GM18870 (cell line): ENCODE results near the gene PRPF19.

Source experiments
- ATAC-seq: cut with Tn5 transposase; IDR thresholded peaks from one replicate; pipeline ENCODE4 v1.9.1; 2021; ENCODE audit warnings: moderate library complexity; ENCODE audit not compliant: unreplicated experiment

PRPF19 gene

DNA sequence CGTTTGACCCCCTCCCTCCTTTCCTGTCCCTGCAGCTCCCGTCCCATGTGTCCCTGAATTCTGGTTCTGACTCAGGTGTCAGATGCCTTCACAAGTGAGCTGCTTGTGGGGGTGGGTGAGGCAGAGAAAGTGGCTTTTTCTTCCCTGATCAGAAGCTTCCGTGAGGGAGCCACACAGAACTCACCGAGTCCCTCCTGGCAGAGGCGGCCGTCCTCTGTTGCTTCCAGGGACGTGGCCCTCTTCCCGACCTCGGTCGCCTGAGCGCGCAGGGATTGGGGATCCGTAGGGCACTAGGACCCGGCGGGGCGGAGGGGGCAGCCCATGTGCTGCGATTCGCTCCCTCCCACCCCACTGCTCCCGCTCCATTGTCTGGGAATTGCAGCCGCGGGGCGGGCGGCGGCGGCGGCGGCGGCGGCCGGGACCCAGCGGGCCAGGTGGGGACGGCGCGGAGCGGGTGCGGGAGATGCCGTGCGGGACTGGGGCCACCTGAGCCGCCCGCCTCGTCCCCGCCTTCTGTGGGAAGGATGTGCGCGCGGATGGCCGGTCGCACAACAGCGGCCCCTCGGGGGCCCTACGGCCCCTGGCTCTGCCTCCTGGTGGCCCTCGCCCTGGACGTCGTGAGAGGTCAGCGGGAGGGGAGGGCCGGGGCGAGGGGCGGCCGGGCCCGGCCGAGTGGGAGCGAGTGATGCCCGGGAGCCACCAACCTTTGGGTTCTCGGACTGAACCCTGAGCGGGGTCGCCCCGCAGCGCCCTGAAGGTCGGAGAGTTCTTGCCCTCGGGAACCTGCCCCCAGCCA is 17.9 kb upstream of the PRPF19 start, which contains the start of gene TMEM132A:
Gene TMEM132A (plus strand): TSS at position 351 of the 796 bp plus-strand sequence. CDS start 174 bp downstream, at position 525.
- ATAC-seq = no peak

DNA sequence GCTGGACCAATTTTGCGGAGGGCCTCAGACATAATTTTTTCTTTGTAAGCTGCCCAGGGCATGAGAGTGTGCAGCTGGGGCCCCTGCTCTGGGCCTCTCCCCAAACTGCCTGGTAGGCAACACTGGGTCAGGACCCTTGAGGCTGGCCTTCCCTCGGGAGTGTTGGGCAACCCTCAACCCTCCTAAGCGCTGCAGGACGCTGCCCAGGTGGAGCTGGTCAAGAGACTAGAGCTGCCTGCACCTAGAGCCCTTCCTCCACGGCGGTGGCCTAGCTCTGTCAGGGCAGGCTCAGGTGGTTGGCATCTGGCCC is 17.4 kb upstream of the PRPF19 start:
- ATAC-seq = no peak

DNA sequence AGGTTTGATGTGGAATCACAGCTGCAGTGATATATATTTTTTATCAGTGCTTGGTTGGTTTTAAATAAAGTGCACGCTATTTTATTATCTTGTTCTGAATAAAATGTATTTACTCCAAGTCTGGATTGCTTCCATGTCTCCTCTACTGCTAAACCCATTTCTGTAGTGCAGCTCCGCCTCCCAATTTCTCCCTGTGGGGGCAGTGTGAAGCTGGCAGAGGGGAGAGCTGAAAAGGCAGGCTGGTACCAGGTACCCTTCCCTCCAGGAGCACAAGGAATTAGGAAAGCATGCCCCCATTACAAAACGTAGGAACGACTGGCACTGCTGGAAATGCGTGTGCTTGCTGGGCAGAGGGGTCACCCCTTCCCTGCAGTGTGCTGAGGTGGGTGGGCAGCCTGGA is 16.9 kb upstream of the PRPF19 start:
- ATAC-seq = no peak

DNA sequence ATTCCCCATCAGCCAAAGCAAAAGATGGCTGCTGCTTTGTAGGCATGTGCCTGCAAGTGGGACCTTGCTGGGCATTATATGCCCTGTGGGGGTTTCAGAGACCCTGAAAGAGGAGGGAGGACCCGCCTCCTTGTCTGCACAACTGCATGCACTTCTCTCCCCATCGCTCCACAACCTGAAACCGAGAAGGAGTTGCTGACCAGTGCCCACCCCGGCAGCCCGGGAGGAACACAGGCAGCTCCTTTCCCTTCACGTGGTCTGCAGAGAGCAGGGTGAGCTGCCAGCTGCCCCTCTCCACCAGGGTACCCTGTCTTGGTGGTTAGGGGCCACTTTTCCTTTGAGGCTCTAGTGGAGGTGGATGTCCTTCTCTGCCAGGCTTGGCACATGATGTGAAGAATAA is 16.5 kb upstream of the PRPF19 start:
- no peak for ATAC-seq

DNA sequence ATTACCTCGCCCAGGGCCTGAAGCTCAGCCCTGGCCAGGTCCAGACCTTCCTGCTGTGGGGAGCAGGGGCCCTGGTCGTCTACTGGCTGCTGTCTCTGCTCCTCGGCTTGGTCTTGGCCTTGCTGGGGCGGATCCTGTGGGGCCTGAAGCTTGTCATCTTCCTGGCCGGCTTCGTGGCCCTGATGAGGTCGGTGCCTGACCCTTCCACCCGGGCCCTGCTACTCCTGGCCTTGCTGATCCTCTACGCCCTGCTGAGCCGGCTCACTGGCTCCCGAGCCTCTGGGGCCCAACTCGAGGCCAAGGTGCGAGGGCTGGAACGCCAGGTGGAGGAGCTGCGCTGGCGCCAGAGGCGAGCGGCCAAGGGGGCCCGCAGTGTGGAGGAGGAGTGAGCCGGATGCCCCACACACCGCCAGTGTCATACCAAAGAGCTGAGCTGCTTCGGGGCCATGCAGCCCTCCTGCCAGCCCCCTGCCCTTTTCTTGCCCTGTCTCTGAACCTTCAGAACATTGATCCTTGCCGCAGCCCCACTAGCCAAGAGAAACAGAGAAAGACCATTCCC is 15.5 kb upstream of the PRPF19 start:
- no peak for ATAC-seq

DNA sequence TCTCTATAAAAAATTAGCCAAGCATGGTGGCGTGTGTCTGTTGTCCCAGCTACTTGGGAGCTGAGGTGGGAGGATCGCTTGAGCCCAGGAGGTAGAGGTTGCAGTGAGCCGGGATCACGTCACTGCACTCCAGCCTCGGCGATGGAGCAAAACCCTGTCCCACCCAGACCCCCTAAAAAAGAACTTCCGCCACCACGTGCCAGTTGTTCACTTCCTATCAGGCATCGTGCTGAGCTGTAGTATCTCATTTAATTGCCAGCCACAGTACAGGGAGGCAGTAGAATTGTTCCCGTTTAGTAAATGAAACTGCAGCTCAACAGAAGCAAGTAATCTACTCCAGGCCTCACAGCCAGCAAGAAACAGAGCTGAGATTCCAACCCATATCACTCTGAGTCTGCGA is 14.9 kb upstream of the PRPF19 start:
- ATAC-seq = no peak

DNA sequence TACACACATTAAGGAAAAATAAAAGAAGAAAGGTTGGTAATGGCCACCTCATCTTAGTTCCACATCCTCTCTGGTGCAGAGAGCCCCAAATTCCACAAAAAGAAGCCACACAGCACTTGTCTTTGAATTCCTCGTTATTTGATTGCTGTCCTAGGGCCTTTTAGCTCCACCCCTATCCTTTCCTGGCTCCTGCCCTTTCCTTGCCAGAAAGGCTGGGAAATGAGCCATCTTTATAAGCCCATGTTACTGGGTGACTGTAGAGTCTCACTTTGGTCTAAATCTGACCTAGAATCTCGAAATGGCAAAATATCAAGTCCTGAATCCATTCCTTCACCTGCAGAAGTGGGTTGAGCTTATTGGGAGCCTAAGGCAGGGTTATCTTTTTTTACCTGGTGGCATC is 13.6 kb upstream of the PRPF19 start:
- no peak for ATAC-seq

DNA sequence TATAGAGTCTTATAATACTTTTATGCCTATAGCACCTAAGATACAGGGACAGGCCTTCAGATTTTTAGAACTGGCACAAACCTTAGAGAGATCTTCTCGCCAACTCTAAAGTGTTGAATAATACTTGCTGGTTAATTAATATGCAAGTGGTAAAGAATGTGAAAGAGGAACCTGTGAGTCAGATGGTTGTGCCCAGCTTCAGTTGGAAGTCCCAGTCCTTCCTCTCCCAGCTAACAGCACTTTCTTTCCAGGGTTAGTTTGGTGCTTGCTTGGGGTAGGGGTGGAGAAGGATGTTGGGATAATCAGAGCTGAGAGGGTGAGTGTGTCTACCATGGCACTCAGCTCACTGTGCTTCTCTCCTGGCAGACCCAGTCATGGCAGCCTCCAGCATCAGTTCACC is 12.9 kb upstream of the PRPF19 start:
- ATAC-seq = no peak

DNA sequence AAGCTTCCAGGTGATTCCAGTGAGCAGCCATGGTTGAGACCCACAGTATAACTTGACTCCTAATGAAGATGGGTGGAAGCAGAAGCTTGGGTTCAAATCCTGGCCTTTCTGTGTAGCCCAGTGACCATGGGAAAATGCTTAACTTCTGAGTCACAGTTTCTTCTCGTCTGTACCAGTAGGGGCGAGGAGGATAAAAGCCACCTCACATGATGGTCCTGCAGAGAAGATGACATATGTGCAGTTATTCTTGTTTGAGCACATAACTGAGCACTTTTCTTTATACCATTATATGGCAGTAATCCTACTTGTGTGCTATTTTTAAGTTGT is 12.5 kb upstream of the PRPF19 start:
- no peak for ATAC-seq

DNA sequence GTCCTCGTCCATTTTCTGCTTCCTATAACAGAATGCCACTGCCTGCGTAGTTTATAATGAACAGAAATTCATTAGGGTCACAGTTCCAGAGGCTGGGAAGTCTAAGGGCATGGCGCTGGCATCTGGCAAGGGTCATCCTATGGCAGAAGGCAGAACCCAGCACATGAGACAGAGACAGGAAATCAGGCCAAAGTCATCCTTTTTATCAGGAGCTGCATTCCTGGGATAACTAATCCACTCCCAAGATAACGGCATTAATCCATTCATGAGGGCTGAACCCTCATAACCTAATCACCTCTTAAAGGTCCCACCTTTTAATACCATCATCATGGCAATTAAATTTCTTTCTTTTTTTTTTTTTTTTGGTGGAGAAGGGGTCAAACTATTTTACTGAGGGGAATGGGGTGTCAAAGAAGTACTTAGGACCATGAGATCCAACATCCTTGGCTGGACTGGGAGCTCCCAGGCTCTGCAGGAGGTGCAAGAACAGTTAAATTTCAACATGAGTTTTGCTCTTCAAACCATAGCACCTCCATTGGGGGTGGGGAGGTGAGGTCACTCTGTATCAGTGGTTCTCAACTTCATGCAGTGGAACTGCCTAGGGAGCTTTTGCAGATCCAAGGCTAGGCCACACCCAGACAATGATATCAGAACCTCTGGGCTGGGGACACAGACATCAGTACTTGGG is 12.0 kb upstream of the PRPF19 start:
- no peak for ATAC-seq

DNA sequence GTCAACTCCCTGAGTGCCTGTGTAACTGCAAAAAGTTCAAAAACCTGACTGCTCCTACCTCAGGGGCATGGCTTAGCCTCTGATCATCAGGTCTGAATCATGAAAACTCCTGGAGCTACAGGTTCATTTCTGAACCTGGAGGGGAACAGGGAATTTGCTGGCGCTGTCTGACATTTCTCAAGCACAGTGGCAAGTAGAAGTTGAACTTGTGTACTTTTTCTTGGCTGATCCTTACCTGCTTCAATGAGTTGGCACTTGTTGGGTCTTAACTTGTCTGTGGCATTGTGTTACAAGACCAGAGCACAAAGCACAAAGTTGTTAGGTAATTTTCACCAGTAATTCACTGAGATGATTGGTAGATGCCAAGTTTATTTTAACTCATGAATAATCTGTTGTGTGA is 10.9 kb upstream of the PRPF19 start:
- no peak for ATAC-seq

DNA sequence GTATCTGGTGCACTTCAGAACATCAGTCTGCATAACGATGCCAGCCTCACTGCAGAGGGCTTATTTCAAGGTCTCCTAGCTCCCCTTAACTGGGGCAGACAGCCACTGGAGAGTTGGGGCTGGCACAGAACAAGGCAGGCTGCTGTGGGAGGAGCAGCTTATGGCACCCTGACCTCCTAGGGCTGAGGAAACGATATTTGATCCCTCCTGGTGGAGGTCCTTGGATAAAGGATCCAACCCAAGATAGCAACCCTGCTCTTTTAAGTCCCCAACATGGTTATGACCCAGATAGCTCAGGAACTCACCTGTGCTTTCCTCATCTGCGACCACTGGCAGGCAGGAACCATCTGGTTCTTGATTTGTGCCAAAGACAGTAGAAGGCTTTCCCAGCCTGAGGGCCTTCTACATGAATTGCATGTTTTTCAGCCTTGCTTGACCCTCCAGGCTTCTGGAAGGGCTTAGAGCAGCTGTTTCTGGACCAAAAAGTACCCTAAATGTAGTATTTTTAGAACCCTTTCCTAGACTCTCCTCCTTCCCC is 10.4 kb upstream of the PRPF19 start:
- ATAC-seq = no peak

DNA sequence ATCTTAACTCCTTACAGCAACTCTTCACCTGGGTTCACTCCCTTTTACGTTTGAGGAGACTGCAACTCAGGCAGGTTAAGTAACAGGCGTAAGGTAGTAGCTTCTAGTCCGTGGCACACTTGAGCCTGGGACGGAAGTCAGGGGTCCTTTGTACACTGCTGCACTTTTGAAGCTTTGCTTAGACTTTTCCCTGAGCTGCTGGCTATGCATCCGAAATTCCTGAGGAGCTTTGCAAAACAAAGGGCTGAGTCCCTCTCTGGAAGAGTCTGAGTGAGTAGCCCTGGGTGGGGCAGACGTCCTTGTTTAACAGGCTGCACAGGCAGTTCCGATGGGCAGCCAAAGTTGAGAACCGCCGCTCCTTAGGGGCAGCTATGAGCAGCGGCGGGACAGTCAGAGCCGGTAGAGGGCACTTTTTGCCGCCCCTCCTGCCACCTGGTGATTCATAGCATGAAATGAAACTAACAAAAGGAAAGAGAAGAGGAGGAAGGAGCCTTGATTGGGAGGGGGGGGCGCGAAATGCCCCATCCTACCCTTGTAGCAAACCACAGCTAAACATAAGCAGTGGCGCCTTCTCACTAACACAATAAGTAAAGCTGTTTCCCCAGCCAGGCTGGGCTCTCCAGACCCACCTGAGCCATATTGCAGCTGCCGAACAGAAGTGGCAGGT is 9.0 kb upstream of the PRPF19 start:
- ATAC-seq = peak; percentile 47

DNA sequence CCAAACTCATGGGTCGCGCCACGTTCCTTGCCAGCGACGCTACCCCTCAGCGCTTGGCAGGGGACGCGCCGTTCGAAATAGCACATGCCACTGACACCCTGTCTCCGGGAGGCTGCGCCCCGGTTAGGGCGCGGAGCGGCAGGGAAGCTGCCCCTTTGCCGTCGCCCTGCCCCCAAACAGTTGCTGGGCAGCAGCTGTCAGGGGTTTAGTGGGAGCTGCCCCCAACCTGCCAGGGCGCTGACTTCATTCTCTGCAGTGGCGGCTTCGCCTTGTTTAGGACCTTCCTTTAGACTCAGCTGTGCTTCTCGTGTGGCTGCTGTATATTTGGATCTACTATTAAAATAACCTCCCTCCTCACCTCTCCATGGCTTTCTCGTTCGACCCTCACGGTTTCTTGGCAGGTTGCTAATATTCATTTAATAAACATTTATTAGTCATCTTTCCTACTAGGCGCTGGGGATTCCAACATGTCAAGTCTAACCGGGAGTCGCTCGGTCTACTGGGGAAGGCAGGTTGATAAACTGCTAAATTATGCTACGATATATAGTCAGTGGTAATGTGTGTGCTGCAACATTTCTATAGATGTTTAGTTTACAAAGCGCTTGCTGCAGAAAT is 8.4 kb upstream of the PRPF19 start:
- ATAC-seq = no peak

DNA sequence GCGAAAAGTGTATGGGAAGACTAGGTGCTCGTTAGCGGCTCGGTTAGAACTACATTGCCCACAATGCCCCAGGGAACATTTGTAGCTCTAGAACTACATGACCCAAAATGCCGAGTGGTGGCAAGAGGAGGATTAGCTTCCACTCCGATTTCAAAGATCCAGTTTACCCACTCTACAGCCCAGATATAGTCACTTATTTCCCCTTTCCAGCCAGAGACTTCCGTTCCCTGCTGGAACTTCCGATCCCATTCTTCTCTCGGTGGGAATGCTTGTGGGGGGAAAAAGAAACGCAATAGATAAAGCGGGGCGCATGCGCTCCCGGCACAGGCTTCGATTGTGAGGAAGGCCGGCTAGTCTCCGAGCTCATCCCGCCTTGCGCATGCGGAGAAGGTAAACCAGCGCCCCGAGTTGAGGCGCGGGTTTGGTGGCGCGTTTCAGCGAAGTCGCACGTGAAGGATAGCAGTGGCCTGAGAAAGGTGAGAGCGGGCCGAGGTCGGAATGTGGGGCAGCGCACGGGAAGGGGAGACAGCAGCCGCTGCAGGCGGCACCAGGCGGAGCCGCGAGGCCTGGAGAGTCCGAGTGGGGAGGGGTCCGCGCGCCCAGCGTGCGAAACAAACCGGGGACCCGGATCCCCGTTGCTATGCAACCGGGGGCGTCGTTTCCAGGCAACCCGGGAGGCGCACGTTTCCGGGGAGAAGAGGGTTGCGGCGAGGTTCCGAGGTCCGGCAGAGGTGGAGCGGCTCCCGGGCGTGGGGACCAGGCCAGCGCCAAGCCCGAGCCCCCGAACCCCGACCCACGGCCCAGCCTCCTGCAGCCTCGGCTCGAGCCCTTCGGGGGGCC is 7.6 kb upstream of the PRPF19 start, which contains the start of gene TMEM109:
Gene TMEM109 (plus strand): TSS at position 366 of the 840 bp plus-strand sequence. CDS start 5,536 bp downstream, outside the sequence.
- peak; percentile 38 for ATAC-seq

DNA sequence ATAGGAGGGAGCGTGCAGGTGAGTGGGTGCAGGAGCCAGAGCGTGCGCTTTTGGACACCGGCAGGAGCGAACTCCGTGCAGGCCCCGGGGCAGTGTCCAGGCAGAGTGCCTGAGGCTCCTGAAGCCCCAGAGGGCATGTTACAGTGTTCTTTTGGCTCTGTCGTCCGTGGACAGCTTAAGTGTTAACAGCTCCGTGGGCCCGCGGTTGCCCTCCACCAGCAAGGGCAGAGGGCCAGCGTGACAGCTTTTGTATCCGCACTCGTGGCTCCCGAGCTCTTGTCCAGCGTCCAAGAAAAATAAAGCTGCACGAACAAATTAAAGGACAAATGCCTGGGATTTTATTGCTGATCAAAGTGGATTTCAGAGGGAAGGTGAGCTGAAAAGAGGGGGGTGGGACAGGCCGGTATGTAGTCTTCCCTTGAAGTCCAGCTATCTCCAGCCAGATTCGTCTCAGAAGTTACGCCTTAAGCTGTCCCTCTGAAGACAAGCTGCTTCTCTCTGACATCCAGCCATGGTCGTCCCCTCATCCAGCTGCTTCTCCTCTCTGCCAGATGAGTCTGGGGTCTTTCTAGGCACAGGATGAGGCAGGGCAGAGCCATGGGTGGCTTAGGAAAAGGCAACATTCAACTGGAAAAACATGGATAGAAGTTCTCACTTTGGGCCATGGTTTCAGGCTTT is 6.6 kb upstream of the PRPF19 start:
- no peak for ATAC-seq

DNA sequence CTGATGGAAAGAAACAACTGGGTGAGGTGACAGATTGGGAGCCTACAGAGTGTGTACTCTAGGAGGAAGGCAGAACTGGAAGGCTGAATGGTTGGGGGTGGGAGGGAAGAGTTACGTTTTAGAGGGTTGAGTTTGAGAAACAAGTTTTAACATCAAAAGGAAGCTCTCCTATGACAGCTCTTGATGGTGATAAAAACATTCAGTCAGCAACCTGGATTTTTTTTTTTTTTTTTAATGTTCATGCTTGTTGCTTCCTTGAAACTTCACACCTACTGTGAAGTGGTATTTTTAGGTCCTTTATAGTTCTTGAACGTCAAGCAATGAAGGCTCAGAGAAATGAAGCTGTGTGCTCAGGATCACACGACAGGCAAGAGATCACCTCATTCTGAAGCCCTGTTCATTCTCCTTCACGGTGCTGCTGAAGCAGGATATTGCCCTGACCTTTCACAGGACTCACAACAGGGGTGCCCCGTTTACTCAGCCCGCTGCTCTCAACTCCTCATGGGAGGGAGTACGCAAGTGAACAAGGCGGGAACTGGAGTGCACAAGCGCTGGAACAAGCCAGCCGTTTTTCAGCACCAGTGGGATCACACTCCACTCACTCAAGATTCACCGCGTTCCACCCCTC is 6.0 kb upstream of the PRPF19 start:
- ATAC-seq = no peak

DNA sequence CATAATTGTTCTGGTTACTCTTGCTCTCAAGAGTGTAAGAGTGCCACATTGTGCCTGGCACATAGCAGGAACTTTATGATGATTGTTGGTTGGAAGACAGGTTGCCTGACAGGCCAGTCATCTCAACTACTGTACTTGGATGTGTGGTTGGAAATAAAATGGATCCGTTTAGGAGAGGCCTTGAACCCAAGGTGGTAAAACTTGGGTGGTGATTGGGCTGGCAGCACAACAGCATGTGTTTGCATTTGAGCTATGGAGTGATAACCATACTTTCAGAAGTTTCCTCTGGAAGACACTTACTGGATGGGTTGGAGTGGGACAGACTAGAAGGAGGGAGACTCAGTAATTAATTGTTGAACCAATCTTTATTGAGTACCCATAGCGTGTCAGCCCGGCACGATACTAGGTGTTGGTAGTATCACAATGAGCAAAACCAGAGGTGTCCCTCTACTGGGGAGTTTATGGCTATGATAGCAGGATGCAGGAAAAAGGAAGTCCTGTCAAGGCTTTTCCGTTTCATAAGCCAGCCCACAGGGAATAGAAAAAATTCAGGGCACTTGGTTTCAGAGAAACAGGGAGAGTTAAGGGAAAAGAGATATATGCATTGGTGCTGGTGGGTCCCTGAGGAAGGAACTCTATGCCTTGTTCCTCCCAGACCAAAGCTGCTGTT is 4.5 kb upstream of the PRPF19 start:
- no peak for ATAC-seq

DNA sequence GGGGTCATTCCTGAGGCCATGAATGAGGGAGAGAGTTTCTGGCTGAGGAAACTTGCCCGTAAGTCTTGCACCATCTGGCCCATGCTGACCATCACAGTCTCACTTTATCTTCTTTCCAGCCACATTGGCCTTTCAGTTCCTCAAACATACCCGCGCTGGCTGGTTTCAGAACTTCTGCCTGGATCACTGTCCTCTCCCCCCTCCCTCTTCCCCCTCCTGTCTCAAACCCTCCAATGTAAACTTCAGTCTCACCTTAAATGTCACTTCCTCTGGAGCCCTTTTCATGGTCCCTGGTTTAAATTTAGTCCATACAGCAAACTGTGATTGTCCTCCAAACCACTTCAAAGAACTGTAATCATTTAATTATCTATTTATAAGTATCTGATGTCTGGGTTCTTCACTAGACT is 3.9 kb upstream of the PRPF19 start:
- peak; percentile 34 for ATAC-seq
